Epidermal melanocyte (primary cell): ENCODE measurements around the gene CRYBB3.
"Not testable (repeated sequence)": the region's sequence is repeated elsewhere in the genome, so short reads cannot be mapped to it uniquely, and the experiment has no call there.

Experiments used
- DNase-seq: peaks from one replicate; pipeline ENCODE4 v3.0.0; 2011; ENCODE audit warnings: low spot score; ENCODE audit not compliant: insufficient read length

CRYBB3 gene

GRCh38 chr22:25204547-25204946, 4.9 kb downstream of the CRYBB3 start:
- DNase-seq = not testable (repeated sequence)

DNA sequence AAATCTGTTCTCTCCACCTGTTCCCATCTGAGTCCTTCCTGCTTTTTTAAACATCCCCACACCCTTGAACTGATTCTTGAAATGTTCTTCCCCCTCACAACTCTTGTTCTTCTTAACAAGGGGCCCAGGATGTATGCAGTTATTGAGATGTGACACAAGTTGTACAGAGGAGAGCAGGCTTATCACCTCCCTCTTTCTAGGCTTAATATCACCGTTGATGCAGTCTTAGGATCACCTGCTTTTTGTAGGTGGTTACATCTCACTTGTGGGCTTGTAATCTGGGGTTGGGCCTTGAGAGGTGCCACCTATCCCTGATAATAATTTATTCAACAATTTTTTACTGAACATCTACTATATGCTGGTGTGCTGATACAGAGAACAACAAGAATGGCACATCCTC, 6.2 kb downstream of the CRYBB3 start:
- no peak for DNase-seq

GRCh38 chr22:25206998-25207397, 7.3 kb downstream of the CRYBB3 start:
- DNase-seq = no peak

- no peak for DNase-seq
Measured at GRCh38 chr22:25207553-25208157, 8.0 kb downstream of the CRYBB3 start.

- no peak for DNase-seq
Measured at GRCh38 chr22:25208328-25208727, 8.7 kb downstream of the CRYBB3 start.

DNA sequence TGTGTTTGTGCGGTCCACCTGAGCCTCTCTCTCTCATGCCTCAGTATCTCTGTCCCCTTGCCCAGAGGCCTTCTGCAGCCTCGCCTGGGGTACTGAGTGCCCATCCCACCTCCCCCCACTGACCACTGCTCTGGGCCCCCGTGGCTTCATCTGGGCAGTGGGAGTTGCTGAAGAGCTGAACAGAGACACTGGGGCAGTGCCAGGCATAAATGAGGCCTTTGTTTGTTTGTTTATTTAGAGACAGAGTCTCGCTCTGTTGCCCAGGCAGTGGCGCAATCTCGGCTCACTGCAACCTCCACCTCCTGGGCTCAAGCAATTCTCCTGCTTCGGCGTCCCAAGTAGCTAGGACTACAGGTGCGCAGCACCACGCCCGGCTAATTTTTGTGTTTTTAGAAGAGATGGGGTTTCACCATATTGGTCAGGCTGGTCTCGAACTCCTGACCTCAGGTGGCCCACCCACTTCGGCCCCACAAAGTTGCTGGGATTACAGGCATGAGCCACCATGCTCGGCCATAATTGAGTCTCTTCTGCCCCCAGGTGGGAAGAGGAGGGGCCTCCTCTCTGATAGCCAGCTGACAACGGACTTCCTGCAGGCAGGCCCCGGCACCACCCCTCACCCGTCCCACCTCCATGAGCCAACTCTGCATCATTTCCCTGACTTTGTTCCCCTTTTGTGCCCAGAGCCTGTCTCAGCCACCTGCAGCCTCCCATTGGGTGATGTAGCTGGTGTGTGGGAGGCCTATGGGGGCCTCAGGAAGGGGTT, 9.3 kb downstream of the CRYBB3 start:
- no peak for DNase-seq

GRCh38 chr22:25210793-25211192, 11.1 kb downstream of the CRYBB3 start:
- DNase-seq = no peak

- DNase-seq = no peak
Measured at GRCh38 chr22:25212337-25212736, 12.7 kb downstream of the CRYBB3 start.

- no peak for DNase-seq
Measured at GRCh38 chr22:25213221-25213620, 13.6 kb downstream of the CRYBB3 start.

DNA sequence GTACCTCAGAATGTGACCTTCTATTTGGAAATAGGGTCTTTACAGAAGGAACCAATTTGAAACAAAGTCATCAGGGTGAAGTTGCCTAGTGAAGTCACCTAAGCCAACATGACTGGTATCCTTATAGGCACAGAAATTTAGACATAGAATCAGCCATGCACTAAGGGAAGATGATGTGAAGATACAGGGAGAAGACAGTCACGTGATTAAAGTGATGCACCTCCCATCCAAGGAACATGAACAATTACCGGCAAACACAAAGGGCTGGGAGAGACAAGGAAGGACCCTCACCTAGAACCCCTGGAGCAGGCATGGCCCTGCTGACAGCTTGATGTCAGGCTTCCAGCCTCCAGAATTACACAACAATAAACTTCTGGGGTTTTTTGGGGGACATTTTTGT, 16.6 kb downstream of the CRYBB3 start:
- DNase-seq = no peak

DNA sequence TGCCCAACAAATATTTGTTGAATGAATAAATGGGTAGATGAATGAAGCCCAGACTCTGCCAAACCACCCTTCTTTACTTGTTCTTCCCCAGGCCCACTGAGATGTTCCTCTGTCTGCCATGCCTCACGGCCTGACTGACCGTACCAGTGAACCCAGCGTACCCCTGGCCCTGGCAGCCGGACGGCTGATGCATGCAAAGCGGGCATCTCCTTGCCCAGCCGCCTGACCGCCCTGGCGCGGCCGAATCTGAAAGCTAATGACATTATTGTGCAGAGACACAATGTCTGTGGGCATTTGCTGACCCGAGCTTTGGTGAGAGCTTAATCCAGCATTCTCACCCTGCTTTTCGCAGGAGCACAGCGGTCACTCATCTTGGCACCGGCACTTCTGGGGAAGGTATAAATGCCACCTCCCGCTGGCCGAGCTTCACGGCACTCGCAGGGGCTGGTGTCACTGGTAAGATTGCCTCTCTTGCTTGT, 19.6 kb downstream of the CRYBB3 start, which contains the start of gene CRYBB2:
CRYBB2 (plus strand) TSS at position 429 of the 479 bp plus-strand sequence. CDS start 1,791 bp downstream, outside the sequence.
- no peak for DNase-seq

DNA sequence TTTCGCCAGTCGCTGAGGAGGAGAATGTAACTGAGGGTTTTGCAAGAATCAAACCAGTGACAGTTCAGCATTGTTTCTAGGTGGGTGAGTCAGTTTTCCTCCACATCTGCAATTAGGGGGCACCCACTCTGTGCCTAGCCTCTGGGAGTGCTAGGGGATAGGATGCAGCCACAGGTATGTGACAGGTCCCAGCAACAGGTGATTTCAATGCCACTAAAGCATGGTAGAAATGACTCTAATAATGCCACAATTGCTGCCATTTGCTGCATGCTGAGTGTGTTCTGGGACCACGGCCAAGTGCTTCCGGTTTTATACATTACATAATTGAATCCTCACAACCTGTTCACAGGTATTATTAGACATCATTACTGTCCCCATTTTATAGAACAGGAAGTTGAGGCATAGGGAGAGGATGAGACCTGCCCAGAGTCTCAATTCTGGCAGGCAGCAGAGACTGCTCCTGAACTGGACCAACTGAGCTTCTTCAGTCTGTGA, 20.3 kb downstream of the CRYBB3 start:
- no peak for DNase-seq

GRCh38 chr22:25221790-25222189, 22.1 kb downstream of the CRYBB3 start:
- no peak for DNase-seq

DNA sequence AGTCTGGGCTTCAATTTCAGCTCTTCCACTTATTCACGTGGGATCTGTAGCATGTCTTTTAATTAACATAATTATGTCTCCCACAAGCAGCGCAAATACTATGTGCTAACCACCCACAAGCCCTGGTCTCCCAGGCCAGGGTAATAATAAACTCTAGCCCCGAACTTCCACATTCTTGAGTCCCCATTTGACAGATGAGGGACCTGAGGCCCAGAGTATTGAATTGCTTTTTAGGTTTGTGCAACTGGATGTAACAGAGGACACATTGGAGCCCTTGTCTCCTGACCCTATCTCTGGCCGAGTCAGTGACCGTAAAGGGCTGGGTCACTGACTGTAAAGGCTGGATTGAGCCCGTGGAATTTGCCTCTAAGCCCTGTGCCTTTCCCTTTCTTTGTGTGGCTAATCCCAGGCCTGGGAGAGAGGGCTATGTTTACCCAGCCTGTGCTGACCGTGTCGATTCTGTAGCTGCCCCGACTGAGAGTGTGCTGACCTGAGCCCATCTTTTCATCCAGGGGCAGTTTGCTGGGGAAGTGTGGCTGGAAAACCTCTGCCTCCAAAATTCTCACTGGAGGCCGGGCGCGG, 23.7 kb downstream of the CRYBB3 start:
- no peak for DNase-seq

- no peak for DNase-seq
Measured at GRCh38 chr22:25228822-25229221, 29.2 kb downstream of the CRYBB3 start.

- not testable (repeated sequence) for DNase-seq
Measured at GRCh38 chr22:25230760-25231159, 31.1 kb downstream of the CRYBB3 start.

GRCh38 chr22:25232301-25232700, 32.6 kb downstream of the CRYBB3 start:
- DNase-seq = no peak

GRCh38 chr22:25233706-25234105, 34.0 kb downstream of the CRYBB3 start:
- DNase-seq = not testable (repeated sequence)

DNA sequence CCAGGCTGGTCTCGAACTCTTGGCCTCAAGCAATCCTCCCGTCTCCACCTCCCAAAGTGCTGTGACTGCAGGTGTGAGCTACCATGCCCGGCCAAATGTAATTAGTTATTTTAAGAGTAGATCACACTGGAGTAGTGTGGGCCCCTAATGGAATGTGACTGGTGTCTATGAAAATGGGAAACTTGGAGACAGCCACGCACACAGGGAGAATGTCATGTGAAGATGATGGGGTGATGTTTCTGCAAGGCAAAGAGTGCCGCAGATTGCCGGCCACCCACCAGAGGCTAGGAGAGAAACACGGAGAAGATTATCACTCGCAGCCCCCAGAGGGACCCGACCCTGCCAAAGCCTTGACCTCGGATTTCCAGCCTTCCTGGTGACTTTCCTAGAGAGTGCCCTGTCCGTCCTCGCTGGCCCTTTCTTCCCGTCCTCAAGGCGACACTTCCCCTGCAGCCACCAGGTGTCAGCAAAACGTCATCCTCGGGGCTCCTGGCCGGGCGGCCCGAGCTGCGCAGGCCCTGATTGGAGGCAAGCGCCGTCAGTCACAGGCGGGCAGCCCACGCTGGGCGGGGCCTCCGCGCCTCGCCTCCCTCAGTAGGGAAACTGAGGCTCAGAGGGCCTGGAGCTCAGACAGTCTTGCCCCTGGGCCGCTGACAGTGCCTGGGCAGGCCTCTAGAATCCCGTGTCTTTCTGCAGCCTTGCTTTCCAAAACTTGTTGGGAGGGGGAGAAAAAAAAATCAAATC, 36.1 kb downstream of the CRYBB3 start:
- peak; percentile 96 for DNase-seq

DNA sequence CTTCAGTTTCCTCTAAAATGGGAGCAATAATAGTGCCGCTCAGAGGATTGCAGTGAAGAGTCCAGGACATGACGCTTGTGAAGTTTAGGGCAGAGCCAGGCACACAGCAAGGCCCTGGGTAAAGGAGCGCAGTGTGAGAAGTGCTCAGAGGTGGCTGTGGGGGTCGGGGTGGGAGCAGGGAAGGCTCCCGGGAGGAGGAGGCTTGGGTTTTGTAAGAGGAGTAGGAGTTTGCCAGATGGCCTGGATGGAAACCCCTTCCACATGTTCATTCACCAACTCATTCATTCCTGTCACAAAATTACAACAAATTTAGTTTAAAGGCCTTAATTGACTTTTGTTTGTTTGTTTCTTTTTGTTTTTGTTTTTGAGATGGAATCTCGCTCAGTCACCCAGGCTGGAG, 36.8 kb downstream of the CRYBB3 start:
- DNase-seq = no peak

GRCh38 chr22:25237503-25237902, 37.8 kb downstream of the CRYBB3 start:
- no peak for DNase-seq

DNA sequence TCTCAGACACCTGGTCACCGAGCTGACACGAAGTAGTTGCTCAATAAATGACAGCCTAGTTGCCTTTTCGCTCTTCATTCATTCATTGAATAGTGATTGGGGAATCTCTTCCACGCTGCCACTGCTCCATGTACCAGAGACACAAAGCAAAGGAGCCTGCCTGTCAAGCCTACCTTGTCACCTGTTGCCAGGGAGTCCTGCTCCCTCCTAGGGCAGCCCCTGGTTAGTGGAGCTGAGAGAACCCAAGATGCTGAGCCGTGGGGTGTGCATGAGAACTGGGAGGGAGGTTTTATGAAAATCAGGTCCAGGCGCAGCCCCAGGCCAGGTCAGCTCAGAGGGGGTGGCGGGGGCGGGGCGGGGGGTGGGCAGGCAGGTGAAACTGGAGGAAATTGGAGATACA, 38.4 kb downstream of the CRYBB3 start:
- not testable (repeated sequence) for DNase-seq
